Right lung (tissue), 5 donors: ENCODE results near the gene NIPSNAP2. TPM values are rescaled to one million over a fixed set of nuclear protein-coding genes. Genes with fewer than 3 reads are reported as not detected.
"Not testable (repeated sequence)": the region's sequence is repeated elsewhere in the genome, so short reads cannot be mapped to it uniquely, and the experiment has no call there.

Experiments
- DNase-seq, 2 donors: peaks; one replicate each; pipeline ENCODE4 v3.0.0-alpha.2; 2013
- polyA plus RNA-seq, 5 donors: library from polyadenylated mRNA; unstranded; fragments of 120-200 nt; gene quantifications; one replicate each; pipeline versions ENCODE4 v1.2.1 to v1.2.3, GENCODE V29; 2013; ENCODE audit warnings: inconsistent platforms in 1 of 5, low replicate concordance in 1 of 5; ENCODE audit not compliant: insufficient read length in 5 of 5, insufficient read depth in 1 of 5

NIPSNAP2 gene
- polyA plus RNA-seq, 5 donors = 81.7 to 101 (median 94.2) TPM

GRCh38 chr7:55970978-55971377 lies 6.6 kb downstream of the NIPSNAP2 start:
- DNase-seq = no peak

DNA sequence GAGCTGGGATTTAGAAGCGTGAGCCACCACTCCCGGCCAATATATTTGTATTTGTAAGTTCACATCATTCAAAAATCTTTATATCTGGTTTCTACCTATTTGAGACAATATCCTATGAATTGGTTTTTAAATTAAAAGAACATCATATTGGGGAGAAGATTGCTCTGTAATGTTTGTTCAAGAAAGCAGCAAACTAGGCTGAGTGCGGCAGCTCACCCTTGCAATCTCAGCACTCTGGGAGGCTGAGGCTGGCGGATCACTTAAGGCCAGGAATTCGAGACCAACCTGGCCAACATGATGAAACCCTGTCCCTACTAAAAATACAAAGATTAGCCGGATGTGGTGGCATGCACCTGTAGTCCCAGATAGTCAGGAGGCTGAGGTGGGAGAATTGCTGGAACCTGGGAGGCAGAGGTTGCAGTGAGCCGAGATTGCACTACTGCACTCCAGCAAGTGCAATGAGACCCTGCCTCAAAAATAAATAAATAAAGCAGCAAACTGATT lies 9.4 kb downstream of the NIPSNAP2 start:
- no peak for DNase-seq

- no peak for DNase-seq
These were observed 11.7 kb downstream of the NIPSNAP2 start for GRCh38 chr7:55975988-55976633.

GRCh38 chr7:55977831-55978230 lies 13.4 kb downstream of the NIPSNAP2 start:
- DNase-seq = no peak

- no peak for DNase-seq
These were observed 15.9 kb downstream of the NIPSNAP2 start for GRCh38 chr7:55980266-55980665.

DNA sequence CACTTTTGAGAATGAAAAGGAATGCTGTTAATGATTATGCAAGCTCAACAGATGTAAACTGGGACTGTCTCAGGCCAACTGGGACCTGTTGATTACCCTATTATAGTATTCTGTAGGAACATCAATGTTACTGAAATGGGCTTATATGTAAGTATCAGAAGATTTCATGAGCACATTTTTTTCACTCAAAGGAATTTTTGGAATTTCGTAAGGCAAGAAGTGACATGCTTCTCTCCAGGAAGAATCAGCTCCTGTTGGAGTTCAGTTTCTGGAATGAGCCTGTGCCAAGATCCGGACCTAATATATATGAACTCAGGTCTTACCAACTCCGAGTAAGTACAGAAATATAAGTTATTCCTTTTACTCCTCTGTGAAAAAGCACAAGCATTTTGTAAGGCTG lies 19.2 kb downstream of the NIPSNAP2 start:
- no peak for DNase-seq

GRCh38 chr7:55992346-55992745 lies 28.0 kb downstream of the NIPSNAP2 start:
- no peak for DNase-seq

GRCh38 chr7:55996856-55997500 lies 32.6 kb downstream of the NIPSNAP2 start:
- no peak for DNase-seq

DNA sequence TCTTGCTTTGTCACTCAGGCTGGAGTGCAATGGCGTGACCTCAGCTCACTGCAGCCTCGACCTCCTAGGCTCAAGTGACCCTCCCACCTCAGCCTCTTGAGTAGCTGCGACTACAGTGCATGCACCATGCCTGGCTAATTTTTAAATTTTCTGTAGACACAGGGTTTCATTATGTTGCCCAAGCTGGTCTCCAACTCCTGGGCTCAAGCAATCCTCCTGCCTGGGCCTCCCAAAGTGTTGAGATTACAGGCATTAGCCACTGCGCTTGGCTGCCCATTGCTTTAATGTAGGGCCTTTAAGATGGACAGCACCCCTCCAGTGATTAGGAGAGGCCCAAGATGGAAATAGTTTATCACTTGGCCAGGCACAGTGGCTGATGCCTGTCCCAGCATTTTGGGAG lies 39.4 kb downstream of the NIPSNAP2 start:
- no peak for DNase-seq

DNA sequence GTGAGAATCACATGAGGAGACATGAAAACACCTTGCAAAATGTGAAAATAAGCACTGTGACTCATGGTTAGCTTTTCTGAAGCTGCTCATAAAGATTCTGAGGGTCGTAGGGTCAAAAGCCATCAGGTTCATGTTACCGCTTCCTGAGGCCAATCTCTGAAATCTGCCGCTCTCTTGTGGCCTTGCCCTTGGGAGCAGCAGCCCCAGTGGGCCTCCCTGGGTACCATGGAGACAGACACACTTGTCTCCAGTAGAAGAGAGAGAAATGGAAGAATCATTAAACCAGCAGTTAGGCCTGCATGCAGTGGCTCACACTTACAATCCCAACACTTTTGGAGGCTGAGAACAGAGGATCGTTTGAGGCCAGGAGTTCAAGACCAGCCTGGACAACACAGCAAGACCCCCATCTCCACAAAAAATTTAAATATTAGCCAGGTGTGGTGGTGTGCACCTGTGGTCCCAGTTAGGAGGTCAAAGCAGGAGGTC lies 42.8 kb downstream of the NIPSNAP2 start:
- DNase-seq = no peak

DNA sequence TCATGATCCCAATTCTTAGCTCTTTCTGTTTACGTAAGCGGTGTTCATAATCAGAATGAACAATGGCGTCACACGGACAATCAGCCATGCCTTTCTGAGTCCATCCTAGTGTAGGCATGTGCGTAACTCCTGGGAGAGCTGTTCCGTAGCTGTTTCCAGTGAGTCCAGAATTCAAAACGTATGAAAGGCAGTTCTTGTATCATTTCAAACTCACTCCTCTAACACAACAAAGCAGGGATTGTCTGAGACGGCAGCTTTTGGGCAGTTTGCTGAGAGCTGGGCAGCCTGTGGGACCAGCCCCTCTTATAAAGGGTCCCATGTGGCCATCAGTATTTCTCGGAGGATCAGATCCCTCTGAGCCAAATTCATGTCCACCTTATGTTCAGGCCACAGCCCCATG lies 43.5 kb downstream of the NIPSNAP2 start:
- no peak for DNase-seq

GRCh38 chr7:56009695-56010094 lies 45.3 kb downstream of the NIPSNAP2 start:
- DNase-seq = no peak

DNA sequence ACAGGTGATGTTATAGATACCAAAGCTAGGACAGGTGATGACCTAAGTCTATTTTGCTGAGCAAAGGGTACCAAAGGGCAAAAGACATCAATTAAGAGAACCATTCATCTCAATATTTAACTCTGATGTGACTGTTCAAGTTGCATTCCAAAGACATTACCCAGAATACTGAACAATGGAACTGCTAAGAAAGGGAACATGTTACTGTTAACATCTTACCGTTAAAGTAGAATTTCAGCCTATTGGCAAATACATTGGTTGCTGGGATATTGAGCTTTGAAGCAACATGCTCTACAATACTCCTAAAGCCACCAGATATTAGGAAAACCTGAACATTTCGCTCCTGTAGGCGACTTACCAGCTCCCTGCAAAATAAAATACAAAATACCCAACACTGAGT lies 52.6 kb downstream of the NIPSNAP2 start:
- not testable (repeated sequence) for DNase-seq

DNA sequence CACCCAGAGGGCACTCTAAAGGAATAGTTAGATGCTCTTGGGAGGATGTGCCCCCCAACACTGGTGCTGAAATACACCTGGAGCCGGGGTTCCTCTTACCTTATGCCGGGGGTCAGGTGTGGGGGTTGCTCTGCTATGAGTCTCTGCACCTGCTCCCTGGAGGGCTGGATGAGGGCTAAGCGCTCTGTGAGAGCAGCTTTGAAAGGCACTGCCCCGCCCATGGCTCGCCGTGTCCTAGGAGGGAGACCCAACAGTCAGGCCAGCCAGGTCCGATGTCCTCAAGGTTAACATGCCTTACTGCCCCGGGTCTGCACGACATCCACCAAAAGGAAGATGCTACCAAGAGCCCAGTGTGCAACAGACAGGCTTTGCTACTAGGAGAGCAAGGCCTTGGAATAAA lies 55.1 kb downstream of the NIPSNAP2 start:
- no peak for DNase-seq

- no peak for DNase-seq
These were observed 59.1 kb downstream of the NIPSNAP2 start for GRCh38 chr7:56023500-56023899.

DNA sequence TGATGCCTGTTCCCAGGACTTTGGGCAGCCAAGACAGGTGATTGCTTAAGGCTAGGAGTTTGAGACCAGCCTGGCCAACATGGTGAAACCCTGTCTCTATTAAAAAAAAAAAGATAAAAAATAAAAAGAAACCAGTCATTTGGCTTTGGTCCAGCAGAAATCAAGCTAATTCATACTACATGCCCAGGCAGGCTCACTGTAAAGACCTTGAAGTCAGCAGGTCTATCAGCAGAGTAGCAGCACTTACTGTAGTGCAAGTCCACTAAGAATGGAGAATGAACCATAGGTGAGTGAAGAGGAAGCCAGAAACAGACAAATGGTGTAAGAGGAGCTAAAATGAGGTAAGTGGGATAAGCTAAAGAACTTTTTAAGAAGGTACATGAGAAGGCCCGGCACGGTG lies 62.2 kb downstream of the NIPSNAP2 start:
- DNase-seq = no peak

DNA sequence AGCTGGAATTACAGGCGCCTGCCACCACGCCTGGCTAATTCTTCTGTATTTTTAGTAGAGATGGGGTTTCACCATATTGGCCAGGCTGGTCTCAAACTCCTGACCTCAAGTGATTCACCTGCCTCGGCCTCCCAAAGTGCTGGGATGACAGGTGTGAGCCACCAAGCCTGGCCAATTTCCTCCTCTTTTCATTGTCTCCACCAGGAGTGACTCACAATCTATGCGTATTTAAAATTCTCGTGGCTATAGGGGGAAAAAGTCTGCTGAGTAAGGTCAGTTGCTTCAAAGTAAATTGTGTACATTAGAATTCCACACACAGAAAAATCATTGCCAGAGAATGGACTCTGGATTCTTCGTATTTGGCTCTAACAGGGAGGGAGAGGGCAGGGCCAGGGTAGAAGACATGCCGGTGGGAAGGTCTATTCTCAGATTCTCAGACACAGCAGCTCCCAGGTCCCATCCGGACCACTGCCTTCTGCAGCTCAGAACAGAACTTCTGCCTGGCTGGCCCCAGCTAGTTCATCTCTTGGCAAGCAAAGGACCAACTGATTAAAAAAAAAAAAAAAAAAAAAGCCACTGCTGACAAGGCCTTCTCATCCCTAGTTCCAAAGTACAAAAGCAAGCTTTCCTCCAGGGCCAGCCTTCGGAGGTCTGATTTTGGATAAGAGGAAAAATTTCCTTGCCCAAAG lies 64.7 kb downstream of the NIPSNAP2 start:
- DNase-seq = no peak

- no peak for DNase-seq
These were observed 66.0 kb downstream of the NIPSNAP2 start for GRCh38 chr7:56030340-56030739.

DNA sequence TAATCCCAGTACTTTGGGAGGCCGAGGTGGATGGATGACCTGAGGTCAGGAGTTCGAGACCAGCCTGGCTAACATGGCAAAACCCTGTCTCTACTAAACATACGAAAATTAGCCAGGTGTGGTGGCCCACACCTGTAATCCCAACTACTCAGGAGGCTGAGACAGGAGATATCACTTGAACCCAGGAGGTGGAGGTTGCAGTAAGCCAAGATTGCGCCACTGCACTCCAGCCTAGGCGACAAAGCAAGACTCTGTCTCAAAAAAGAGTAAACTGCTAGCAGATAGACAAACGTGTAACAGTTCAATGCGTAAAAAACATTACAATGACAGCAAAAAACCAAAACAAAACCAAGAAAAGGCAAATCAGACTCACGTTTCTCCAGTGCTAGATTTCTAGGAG lies 67.2 kb downstream of the NIPSNAP2 start:
- not testable (repeated sequence) for DNase-seq

- DNase-seq = not testable (repeated sequence)
These were observed 68.2 kb downstream of the NIPSNAP2 start for GRCh38 chr7:56032578-56032977.

GRCh38 chr7:56033671-56034432 lies 69.5 kb downstream of the NIPSNAP2 start:
- DNase-seq = peak; percentile 47 to 55

DNA sequence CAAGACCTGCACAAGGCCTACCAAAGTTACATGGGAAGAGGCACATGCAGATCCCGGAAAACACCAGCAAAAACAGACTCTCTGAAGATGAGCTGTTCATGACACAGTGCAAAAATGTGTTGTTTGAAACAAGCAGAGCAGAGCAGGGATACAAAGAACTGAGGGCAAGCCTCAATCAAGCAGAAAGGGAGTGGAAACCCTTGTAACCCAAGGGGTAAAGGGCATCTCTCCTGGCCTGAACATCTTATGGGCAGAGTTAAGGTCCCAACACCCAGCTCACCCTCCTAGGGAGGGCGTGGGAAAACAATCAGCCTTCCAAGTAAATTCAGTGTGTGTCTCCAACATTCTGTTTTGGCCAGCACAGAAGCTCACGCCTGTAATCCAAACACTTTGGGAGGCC lies 76.3 kb downstream of the NIPSNAP2 start:
- DNase-seq = no peak
